Astrocyte of the spinal cord (primary cell): ENCODE measurements around the gene CFAP206.
"Not testable (repeated sequence)": the region's sequence is repeated elsewhere in the genome, so short reads cannot be mapped to it uniquely, and the experiment has no call there.

ENCODE experiments used
- DNase-seq: peaks from one replicate; pipeline ENCODE4 v3.0.0; 2011; ENCODE audit warnings: low read depth, low spot score
- H3K4me3 ChIP-seq: 2 replicates; pipeline ENCODE4 v1.5.1; 2011; ENCODE audit warnings: low read depth, mild to moderate bottlenecking, low read length, moderate library complexity
- in situ Hi-C: cut with HindIII; loops from 2 replicates; pipeline ENCODE4 v1.10.0; 2017; ENCODE audit warnings: low sequenced_read_pairs
- TF ChIP-seq, protein P1 (sequence below): IDR thresholded peaks from 2 replicates; pipeline ENCODE4 v1.5.1; 2012; ENCODE audit warnings: low read depth, mild to moderate bottlenecking, low read length, inconsistent platforms

CFAP206 gene

GRCh38 chr6:87482366-87482765 lies 74.6 kb downstream of the CFAP206 start:
- TF ChIP-seq, protein P1, sequence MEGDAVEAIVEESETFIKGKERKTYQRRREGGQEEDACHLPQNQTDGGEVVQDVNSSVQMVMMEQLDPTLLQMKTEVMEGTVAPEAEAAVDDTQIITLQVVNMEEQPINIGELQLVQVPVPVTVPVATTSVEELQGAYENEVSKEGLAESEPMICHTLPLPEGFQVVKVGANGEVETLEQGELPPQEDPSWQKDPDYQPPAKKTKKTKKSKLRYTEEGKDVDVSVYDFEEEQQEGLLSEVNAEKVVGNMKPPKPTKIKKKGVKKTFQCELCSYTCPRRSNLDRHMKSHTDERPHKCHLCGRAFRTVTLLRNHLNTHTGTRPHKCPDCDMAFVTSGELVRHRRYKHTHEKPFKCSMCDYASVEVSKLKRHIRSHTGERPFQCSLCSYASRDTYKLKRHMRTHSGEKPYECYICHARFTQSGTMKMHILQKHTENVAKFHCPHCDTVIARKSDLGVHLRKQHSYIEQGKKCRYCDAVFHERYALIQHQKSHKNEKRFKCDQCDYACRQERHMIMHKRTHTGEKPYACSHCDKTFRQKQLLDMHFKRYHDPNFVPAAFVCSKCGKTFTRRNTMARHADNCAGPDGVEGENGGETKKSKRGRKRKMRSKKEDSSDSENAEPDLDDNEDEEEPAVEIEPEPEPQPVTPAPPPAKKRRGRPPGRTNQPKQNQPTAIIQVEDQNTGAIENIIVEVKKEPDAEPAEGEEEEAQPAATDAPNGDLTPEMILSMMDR: no peak
- DNase-seq: no peak
- in situ Hi-C loops: no loop called here
- no peak overlapping the region for H3K4me3 ChIP-seq

GRCh38 chr6:87483929-87484328 lies 76.2 kb downstream of the CFAP206 start:
- peak; percentile 63 for DNase-seq
- in situ Hi-C loops: no loop called here

GRCh38 chr6:87484491-87484890 lies 76.7 kb downstream of the CFAP206 start:
- in situ Hi-C loops: no loop called here
- no peak overlapping the region for H3K4me3 ChIP-seq
- DNase-seq: no peak
- TF ChIP-seq, protein P1: no peak

More at GRCh38 chr6:87483929-87484328, 76.2 kb downstream of the CFAP206 start:
- TF ChIP-seq, protein P1: no peak
- H3K4me3 ChIP-seq: no peak overlapping the region

DNA sequence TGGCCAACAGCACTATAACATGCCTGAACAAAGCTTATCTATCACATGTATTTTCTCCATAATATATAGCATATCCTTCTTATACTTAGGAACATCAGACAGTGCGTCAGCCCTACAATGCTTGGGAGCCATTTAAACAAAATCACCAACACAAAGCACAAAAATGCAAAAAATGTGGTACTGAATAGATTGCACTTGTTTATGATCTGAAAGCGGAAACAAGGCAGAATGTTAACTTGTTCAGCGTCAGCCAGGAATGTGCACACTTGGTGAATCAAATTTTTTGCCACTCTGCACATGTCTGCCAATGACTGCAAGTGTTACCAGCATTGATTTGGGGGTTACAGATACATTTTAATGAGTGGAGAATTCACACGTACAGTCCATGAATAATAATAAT lies 79.8 kb downstream of the CFAP206 start:
- H3K4me3 ChIP-seq: no peak overlapping the region
- in situ Hi-C loops: no loop called here
- no peak for DNase-seq
- TF ChIP-seq, protein P1: no peak

- H3K4me3 ChIP-seq, in situ Hi-C loops, DNase-seq: not testable (repeated sequence)
These were observed 81.6 kb downstream of the CFAP206 start for GRCh38 chr6:87489326-87489725.

DNA sequence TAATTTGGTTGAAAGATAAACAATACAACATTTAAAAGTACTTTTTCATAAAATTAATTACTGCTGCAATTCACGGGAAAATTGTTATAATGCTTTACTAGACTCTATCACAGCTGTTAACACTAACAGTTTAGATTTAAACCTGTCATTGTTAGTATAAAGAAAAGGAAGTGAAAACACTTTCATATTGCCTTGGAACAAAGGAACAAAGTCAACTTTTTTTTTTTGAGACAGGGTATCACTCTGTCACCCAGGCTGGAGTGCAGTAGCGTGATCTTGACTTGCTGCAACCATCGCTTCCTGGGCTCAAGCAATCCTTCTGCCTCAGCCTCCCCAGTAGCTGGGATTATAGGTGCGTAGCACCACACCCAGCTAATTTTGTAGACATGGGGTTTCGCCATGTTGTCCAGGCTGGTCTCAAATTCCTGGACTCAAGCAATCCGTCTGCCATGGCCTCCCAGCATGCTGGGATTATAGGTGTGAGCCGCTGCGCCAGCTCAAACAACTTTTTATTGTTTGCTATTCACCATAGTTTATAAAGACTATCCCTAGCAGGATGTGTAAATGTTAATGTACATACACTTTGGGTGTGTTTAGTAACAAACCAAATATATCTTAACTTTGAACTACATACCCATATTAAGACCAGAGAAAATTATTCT lies 87.1 kb downstream of the CFAP206 start:
- TF ChIP-seq, protein P1: no peak
- in situ Hi-C loops: no loop called here
- no peak for DNase-seq

DNA sequence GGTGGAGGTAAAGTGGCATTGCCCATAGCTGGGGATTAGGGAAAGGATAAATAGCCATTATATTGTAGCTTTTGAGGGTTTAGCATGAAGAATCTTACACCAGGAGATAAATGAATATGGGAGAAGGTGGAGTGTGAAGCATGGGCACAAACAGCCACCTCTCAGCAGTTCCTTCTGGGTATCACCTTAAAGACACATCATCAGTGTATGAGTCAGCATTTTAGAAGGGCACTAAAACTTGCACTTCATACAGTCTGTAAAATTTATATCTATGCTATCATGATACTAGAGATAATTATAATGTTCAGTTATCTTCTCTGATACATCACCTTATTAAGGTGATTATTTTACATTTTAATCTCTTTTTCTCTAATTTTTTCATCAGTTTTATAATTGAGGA lies 90.3 kb downstream of the CFAP206 start:
- TF ChIP-seq, protein P1: no peak
- no peak overlapping the region for H3K4me3 ChIP-seq
- no peak for DNase-seq
- in situ Hi-C loops: no loop called here

More for the DNA sequence above, 87.1 kb downstream of the CFAP206 start:
- H3K4me3 ChIP-seq: no peak overlapping the region
